Measurements from ENCODE around the gene TMEM108. TPM values are rescaled to one million over a fixed set of nuclear protein-coding genes. Genes with fewer than 3 reads are reported as not detected.

TMEM108 gene
- total RNA-seq, 1 experiment from 2014 or later = not detected

DNA sequence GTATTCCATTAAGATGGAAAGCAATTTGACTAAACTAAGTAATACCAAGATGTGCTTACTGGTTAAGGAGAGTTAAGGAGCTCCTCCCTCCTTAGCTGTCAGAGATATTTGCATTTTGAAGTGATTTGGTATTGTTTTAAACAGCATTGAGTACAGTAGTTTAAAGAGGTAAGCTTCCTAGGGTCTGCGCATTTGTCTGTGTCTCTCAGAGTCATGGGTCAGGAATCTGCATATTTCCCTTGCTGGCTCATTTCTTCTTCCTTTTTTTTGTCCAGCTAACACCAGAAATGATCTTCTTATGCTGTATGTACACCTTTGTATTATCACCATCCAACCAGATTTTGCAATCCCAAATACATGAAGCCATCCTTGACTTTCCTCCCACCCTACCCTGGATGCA lies 198.7 kb downstream of the TMEM108 start:
- Mint-ChIP-seq H3K36me3 (ENCODE audit: insufficient read depth, unreplicated experiment) (no peaks in the 10 kb centered on the region), H3K9me3 (ENCODE audit: unreplicated experiment) (no peaks in the 10 kb centered on the region), H3K27me3 (ENCODE audit: insufficient read depth, unreplicated experiment) (peaks cover 52% of the 10 kb centered on the region), H3K4me3 (ENCODE audit: unreplicated experiment) (no peak overlapping the region), H3K27ac (ENCODE audit: low read depth, unreplicated experiment) (no peak overlapping the region), H3K4me1 (ENCODE audit: insufficient read depth, unreplicated experiment) (no peaks in the 10 kb centered on the region)
- intact Hi-C loops (cut with micrococcal nuclease) = no loop called here
- DNase-seq (ENCODE audit: unreplicated experiment) = no peak
- TF ChIP-seq, protein P1, sequence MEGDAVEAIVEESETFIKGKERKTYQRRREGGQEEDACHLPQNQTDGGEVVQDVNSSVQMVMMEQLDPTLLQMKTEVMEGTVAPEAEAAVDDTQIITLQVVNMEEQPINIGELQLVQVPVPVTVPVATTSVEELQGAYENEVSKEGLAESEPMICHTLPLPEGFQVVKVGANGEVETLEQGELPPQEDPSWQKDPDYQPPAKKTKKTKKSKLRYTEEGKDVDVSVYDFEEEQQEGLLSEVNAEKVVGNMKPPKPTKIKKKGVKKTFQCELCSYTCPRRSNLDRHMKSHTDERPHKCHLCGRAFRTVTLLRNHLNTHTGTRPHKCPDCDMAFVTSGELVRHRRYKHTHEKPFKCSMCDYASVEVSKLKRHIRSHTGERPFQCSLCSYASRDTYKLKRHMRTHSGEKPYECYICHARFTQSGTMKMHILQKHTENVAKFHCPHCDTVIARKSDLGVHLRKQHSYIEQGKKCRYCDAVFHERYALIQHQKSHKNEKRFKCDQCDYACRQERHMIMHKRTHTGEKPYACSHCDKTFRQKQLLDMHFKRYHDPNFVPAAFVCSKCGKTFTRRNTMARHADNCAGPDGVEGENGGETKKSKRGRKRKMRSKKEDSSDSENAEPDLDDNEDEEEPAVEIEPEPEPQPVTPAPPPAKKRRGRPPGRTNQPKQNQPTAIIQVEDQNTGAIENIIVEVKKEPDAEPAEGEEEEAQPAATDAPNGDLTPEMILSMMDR (IDR thresholded peaks at IDR 0.05; ENCODE audit: unreplicated experiment) = no peak
- POLR2A ChIA-PET = no interaction called here
- CTCF ChIA-PET = interaction anchor here (0.6 to 0.9 kb wide), 4 partner anchors 14 to 521 kb away, joined by 3 read pairs; no protein-coding TSS in a partner anchor
- BruUV-seq (replicated peaks) = no TSS peak

DNA sequence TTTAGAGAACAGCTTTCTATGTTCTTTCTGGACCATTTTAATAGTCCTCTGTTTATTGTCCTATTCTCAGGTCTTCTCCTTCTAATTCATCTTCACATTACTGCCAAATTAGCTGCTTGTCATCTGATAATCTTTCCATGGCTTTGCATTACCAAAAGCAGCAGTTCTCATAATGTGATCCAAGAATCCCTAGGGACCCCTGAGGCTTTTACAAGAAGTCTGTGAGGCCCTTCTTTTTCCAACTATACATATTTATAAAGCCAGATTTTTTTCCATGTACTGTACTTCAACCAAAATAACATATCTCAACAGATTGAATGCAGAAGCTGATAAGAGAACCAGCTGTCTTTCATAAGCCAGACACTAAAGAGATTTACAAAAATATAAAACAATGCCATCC lies 199.2 kb downstream of the TMEM108 start:
- intact Hi-C loops (cut with micrococcal nuclease) = no loop called here
- CTCF ChIA-PET = interaction anchor here (0.7 to 1.3 kb wide), 3 partner anchors 14 to 510 kb away, joined by 3 to 5 read pairs (median 3); no protein-coding TSS in a partner anchor
- Mint-ChIP-seq H3K4me3 (ENCODE audit: unreplicated experiment) (no peak overlapping the region), H3K27me3 (ENCODE audit: insufficient read depth, unreplicated experiment) (peaks cover 57% of the 10 kb centered on the region), H3K27ac (ENCODE audit: low read depth, unreplicated experiment) (no peak overlapping the region), H3K36me3 (ENCODE audit: insufficient read depth, unreplicated experiment) (no peaks in the 10 kb centered on the region), H3K9me3 (ENCODE audit: unreplicated experiment) (no peaks in the 10 kb centered on the region), H3K4me1 (ENCODE audit: insufficient read depth, unreplicated experiment) (no peaks in the 10 kb centered on the region)
- POLR2A ChIA-PET = no interaction called here
- no TSS peak for BruUV-seq (replicated peaks)
- no peak for DNase-seq (ENCODE audit: unreplicated experiment)
- TF ChIP-seq, protein P1 (IDR thresholded peaks at IDR 0.05; ENCODE audit: unreplicated experiment) = no peak

DNA sequence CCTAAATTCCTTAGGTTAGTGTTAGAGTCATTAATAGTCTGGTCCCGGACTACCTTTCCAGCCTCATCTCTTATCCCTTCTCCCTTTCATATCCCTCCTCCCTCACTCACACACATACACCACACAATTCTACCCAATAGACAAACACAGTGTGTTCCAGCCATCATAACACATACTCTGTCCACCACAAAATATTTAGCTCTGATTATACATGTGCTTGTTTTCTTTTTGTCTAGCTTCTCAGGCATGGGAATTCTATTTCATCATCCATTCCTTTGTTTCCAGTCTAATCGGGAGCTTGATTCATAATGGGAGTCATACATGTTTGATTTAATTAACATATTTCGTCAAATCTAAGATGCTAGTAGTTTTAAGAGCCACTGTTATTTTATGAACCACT lies 199.8 kb downstream of the TMEM108 start:
- POLR2A ChIA-PET = no interaction called here
- no TSS peak for BruUV-seq (replicated peaks)
- H3K4me3 Mint-ChIP-seq (ENCODE audit: unreplicated experiment) = no peak overlapping the region
- no peaks in the 10 kb centered on the region for H3K4me1 Mint-ChIP-seq (ENCODE audit: insufficient read depth, unreplicated experiment)
- H3K9me3 Mint-ChIP-seq (ENCODE audit: unreplicated experiment) = no peaks in the 10 kb centered on the region
- no peak for DNase-seq (ENCODE audit: unreplicated experiment)
- H3K36me3 Mint-ChIP-seq (ENCODE audit: insufficient read depth, unreplicated experiment) = no peaks in the 10 kb centered on the region
- intact Hi-C loops (cut with micrococcal nuclease) = no loop called here
- CTCF ChIA-PET = interaction anchor here (0.9 to 1.3 kb wide), 2 partner anchors 13 to 25 kb away, joined by 3 to 5 read pairs; no protein-coding TSS in a partner anchor
- peaks cover 63% of the 10 kb centered on the region for H3K27me3 Mint-ChIP-seq (ENCODE audit: insufficient read depth, unreplicated experiment)
- H3K27ac Mint-ChIP-seq (ENCODE audit: low read depth, unreplicated experiment) = no peak overlapping the region
- TF ChIP-seq, protein P1 (IDR thresholded peaks at IDR 0.05; ENCODE audit: unreplicated experiment) = no peak

DNA sequence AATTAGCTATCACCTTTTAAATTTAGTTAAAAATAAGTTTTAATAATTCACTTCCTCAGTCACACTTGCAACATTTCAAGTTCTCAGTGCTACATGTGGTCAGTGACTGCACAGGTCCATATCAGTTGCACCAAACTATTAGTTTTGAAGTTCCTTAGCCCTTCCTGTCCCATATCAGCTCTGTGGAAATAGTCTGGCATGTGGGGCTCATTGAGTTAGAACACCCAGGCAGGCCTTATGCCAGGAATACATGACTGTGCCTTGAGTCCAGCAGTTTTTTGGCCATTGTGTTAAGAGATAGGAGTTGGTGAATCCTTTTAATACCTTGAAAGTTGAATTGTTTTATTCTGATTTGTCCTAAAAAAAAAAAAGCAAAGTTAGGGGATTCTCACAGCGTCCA lies 207.9 kb downstream of the TMEM108 start:
- no peak for DNase-seq (ENCODE audit: unreplicated experiment)
- H3K4me3 Mint-ChIP-seq (ENCODE audit: unreplicated experiment) = no peak overlapping the region
- CTCF ChIA-PET = interaction anchor here (0.6 to 0.8 kb wide), 2 partner anchors 133 to 515 kb away, joined by 3 read pairs; no protein-coding TSS in a partner anchor
- H3K4me1 Mint-ChIP-seq (ENCODE audit: insufficient read depth, unreplicated experiment) = no peaks in the 10 kb centered on the region
- no peaks in the 10 kb centered on the region for H3K9me3 Mint-ChIP-seq (ENCODE audit: unreplicated experiment)
- POLR2A ChIA-PET = no interaction called here
- no TSS peak for BruUV-seq (replicated peaks)
- H3K36me3 Mint-ChIP-seq (ENCODE audit: insufficient read depth, unreplicated experiment) = no peaks in the 10 kb centered on the region
- TF ChIP-seq, protein P1 (IDR thresholded peaks at IDR 0.05; ENCODE audit: unreplicated experiment) = no peak
- no peak overlapping the region for H3K27ac Mint-ChIP-seq (ENCODE audit: low read depth, unreplicated experiment)
- H3K27me3 Mint-ChIP-seq (ENCODE audit: insufficient read depth, unreplicated experiment) = peaks cover 59% of the 10 kb centered on the region
- intact Hi-C loops (cut with micrococcal nuclease) = no loop called here
